T-cell (primary cell): ENCODE results near the gene SLC38A10. TPM values are rescaled to one million over a fixed set of nuclear protein-coding genes. Genes with fewer than 3 reads are reported as not detected.

Source experiments
- ATAC-seq, 4 experiments: fragments of 200-7000 bp in 3 of 4; fragments of 150-1000 bp in 1 of 4; cut with Tn5 transposase; replicated peaks in 1 of 4; 1 replicate in 3 of 4; 2 replicates in 1 of 4; pipeline ENCODE4 v1.10.0; 2021; ENCODE audit warnings: moderate library complexity in 3 of 4, mild to moderate bottlenecking in 2 of 4, moderate number of reproducible peaks in 1 of 4
- CTCF ChIA-PET, 2 donors: fragments of 300-600 bp; sonication (Branson Sonifier 250); formaldehyde crosslinking; loops; one replicate each; lab custom pipeline; 2022; ENCODE audit warnings: antibody characterized with exemption in 2 of 2; lab: Charles Lee
- POLR2A ChIA-PET, 2 donors: fragments of 300-600 bp; sonication (Branson Sonifier 250); formaldehyde crosslinking; loops; one replicate each; lab custom pipeline; 2022; ENCODE audit warnings: antibody characterized with exemption in 2 of 2; lab: Charles Lee
- DNase-seq, 35 experiments: peaks; one replicate each; pipeline versions ENCODE4 v3.0.0 to v3.0.0-alpha.2; 2013 to 2023
- H3K27ac ChIP-seq: one replicate; pipeline ENCODE4 v1.5.1; 2013; ENCODE audit warnings: low read length
- H3K27me3 ChIP-seq, 2 experiments: replicated peaks in 1 of 2; 1 replicate in 1 of 2; 2 replicates in 1 of 2; pipeline versions ENCODE4 v1.6.1 to v1.7.0; 2013; ENCODE audit warnings: low read length in 1 of 2, mixed read lengths in 1 of 2; ENCODE audit not compliant: control insufficient read depth in 2 of 2, insufficient read depth in 2 of 2; ENCODE audit errors: extremely low read depth in 1 of 2
- H3K36me3 ChIP-seq, 2 donors: 1 replicate in 1 of 2; 2 replicates in 1 of 2; pipeline versions ENCODE4 v1.6.1 to v1.7.0; 2013; ENCODE audit warnings: low read length in 1 of 2; ENCODE audit not compliant: control insufficient read depth in 2 of 2, insufficient read depth in 1 of 2; ENCODE audit errors: extremely low read depth in 1 of 2
- H3K4me1 ChIP-seq, 2 experiments: 1 replicate in 1 of 2; 2 replicates in 1 of 2; pipeline versions ENCODE4 v1.6.1 to v1.7.0; 2013; ENCODE audit warnings: low read length in 2 of 2, mixed read lengths in 1 of 2; ENCODE audit not compliant: insufficient read depth in 2 of 2, control insufficient read depth in 1 of 2; ENCODE audit errors: extremely low read depth in 1 of 2
- H3K4me3 ChIP-seq, 2 donors: 1 replicate in 1 of 2; 2 replicates in 1 of 2; pipeline versions ENCODE4 v1.5.1 to v1.7.0; 2013; ENCODE audit warnings: mild to moderate bottlenecking in 2 of 2, low read length in 1 of 2, moderate library complexity in 1 of 2; ENCODE audit not compliant: control insufficient read depth in 1 of 2; ENCODE audit errors: extremely low read depth in 1 of 2
- H3K9me3 ChIP-seq: 2 replicates; pipeline ENCODE4 v1.7.0; 2013
- H3K27ac Mint-ChIP-seq, 2 donors: one replicate each; pipeline ENCODE4 v1.8.0; 2020 to 2021; ENCODE audit warnings: mild to moderate bottlenecking in 2 of 2, mixed read lengths in 2 of 2
- H3K27me3 Mint-ChIP-seq, 2 donors: one replicate each; pipeline ENCODE4 v1.8.0; 2021 to 2022; ENCODE audit warnings: mixed read lengths in 2 of 2
- H3K36me3 Mint-ChIP-seq: one replicate; pipeline ENCODE4 v1.8.0; 2021; ENCODE audit warnings: mixed read lengths
- H3K4me1 Mint-ChIP-seq, 3 donors: one replicate each; pipeline ENCODE4 v1.8.0; 2020 to 2022; ENCODE audit warnings: mixed read lengths in 3 of 3, mild to moderate bottlenecking in 1 of 3
- H3K4me3 Mint-ChIP-seq, 3 donors: one replicate each; pipeline ENCODE4 v1.8.0; 2020 to 2022; ENCODE audit warnings: mild to moderate bottlenecking in 3 of 3, mixed read lengths in 3 of 3, moderate library complexity in 3 of 3
- H3K9me3 Mint-ChIP-seq, 3 donors: one replicate each; pipeline ENCODE4 v1.8.0; 2020 to 2022; ENCODE audit warnings: mixed read lengths in 3 of 3
- WGBS: methylation state at CpG from one replicate; pipeline ENCODE4 v1.1.5; 2013; ENCODE audit warnings: missing lambda C conversion rate; ENCODE audit not compliant: insufficient coverage; 5-methylcytosine and 5-hydroxymethylcytosine counted together
- total RNA-seq, 35 experiments: library from RNA in 6 of 35; stranded (reverse) in 6 of 35; fragments of 120-200 nt in 1 of 35; gene quantifications; one replicate each; pipeline versions ENCODE4 v1.2.1 to v1.2.4 and lab custom pipeline; 2013 to 2026

Gene SLC38A10
- total RNA-seq, 5 donors from 2014 or later (not counting 1 experiment from before 2014, with no cell fraction given), result 52.8 to 95.2 (median 82.3) TPM

DNA sequence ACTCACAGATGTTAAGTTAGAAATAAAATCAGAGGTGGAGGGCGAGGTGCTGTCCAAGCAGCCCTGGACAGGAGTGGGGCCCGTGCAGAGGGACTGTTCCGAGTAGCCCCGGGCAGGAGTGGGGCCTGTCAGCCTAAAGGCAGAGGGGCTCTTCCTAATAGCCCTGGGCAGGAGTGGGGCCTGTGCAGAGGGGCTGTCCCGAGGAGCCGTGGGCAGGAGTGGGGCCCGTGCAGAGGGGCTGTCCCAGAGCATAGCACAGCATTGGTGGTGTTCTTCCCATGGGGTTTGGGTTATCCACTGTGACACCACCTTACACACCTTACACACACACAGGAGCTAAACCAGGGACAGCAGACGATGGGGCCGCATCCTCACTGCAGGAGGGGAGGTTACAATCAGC lies 82.7 kb downstream of the SLC38A10 start:
- ChIA-PET POLR2A (no interaction called here), CTCF (no interaction called here)
- no peaks in the 10 kb centered on the region for H3K27me3 ChIP-seq
- no peak overlapping the region for H3K27ac ChIP-seq
- no peaks in the 10 kb centered on the region for H3K36me3 ChIP-seq
- Mint-ChIP-seq H3K36me3 (peaks cover 13% of the 10 kb centered on the region), H3K9me3 (no peaks in the 10 kb centered on the region), H3K4me3 (no peak overlapping the region), H3K4me1 (no peaks in the 10 kb centered on the region), H3K27me3 (no peaks in the 10 kb centered on the region), H3K27ac (no peak overlapping the region)
- H3K4me1 ChIP-seq, result no peaks in the 10 kb centered on the region
- no peaks in the 10 kb centered on the region for H3K9me3 ChIP-seq
- H3K4me3 ChIP-seq, result no peak overlapping the region
- DNase-seq (no peak), ATAC-seq (no peak)
- WGBS, result 98% methylated on average over 4 of the region's 9 CpGs

DNA sequence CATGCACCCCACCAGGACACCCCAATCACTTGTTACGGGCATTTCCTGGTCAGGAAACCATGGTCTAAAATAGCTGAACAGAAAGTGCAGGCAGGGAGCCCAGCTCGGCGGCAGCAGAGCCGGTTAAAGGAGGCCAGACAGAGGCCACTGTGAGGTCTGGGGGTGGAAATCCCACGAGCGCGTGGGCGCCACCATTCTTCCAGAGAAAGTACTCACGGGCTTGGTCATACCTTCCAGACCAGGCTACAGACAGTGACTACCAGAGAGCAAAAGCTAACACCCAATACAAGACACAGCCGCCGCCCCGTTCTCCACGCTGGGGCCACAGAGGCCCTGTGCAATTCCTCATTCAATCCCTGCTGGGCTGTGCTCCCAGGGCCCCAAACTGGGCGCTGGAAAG lies 84.2 kb downstream of the SLC38A10 start:
- DNase-seq, result no peak
- ChIA-PET CTCF (no interaction called here), POLR2A (no interaction called here)
- no peaks in the 10 kb centered on the region for H3K9me3 Mint-ChIP-seq
- no peak overlapping the region for H3K4me3 ChIP-seq
- H3K27ac ChIP-seq, result no peak overlapping the region
- no peaks in the 10 kb centered on the region for H3K27me3 ChIP-seq
- WGBS, result 72% methylated on average over 7 of the region's 14 CpGs
- no peaks in the 10 kb centered on the region for H3K4me1 Mint-ChIP-seq
- H3K27ac Mint-ChIP-seq, result no peak overlapping the region
- peaks cover 6 to 7% of the 10 kb centered on the region in 2 donors for H3K36me3 ChIP-seq
- H3K4me3 Mint-ChIP-seq, result no peak overlapping the region
- no peaks in the 10 kb centered on the region for H3K27me3 Mint-ChIP-seq
- peaks cover 5% of the 10 kb centered on the region for H3K36me3 Mint-ChIP-seq
- no peaks in the 10 kb centered on the region for H3K4me1 ChIP-seq
- H3K9me3 ChIP-seq, result no peaks in the 10 kb centered on the region
- ATAC-seq, result no peak

GRCh38 chr17:81210466-81210865 lies 84.6 kb downstream of the SLC38A10 start:
- Mint-ChIP-seq H3K36me3 (peaks cover 3% of the 10 kb centered on the region), H3K27ac (no peak overlapping the region), H3K4me1 (no peaks in the 10 kb centered on the region), H3K27me3 (no peaks in the 10 kb centered on the region), H3K4me3 (no peak overlapping the region), H3K9me3 (no peaks in the 10 kb centered on the region)
- no peak for ATAC-seq
- 71% methylated on average over 5 of the region's 10 CpGs for WGBS
- no peaks in the 10 kb centered on the region for H3K27me3 ChIP-seq
- H3K9me3 ChIP-seq, result no peaks in the 10 kb centered on the region
- H3K27ac ChIP-seq, result no peak overlapping the region
- no peaks in the 10 kb centered on the region for H3K4me1 ChIP-seq
- POLR2A ChIA-PET, result no interaction called here
- CTCF ChIA-PET, result interaction anchor here in 1 of 2 donors (0.6 kb wide), 1 partner anchor 13 kb away, joined by 3 read pairs; no protein-coding TSS in a partner anchor
- DNase-seq, result no peak
- H3K36me3 ChIP-seq, result peaks cover 6 to 7% of the 10 kb centered on the region in 2 donors
- H3K4me3 ChIP-seq, result no peak overlapping the region

- no peak for DNase-seq
- ChIA-PET POLR2A (no interaction called here), CTCF (no interaction called here)
- Mint-ChIP-seq H3K4me1 (no peaks in the 10 kb centered on the region), H3K27ac (no peak overlapping the region), H3K4me3 (no peak overlapping the region), H3K9me3 (no peaks in the 10 kb centered on the region), H3K36me3 (peaks cover 3% of the 10 kb centered on the region), H3K27me3 (no peaks in the 10 kb centered on the region)
- WGBS, result 100% methylated on average over 14 of the region's 16 CpGs
- no peaks in the 10 kb centered on the region for H3K27me3 ChIP-seq
- H3K27ac ChIP-seq, result no peak overlapping the region
- no peak overlapping the region for H3K4me3 ChIP-seq
- ATAC-seq, result no peak
- H3K4me1 ChIP-seq, result no peaks in the 10 kb centered on the region
- H3K36me3 ChIP-seq, result peaks cover 6 to 7% of the 10 kb centered on the region in 2 donors
- H3K9me3 ChIP-seq, result no peaks in the 10 kb centered on the region
These were observed 86.0 kb downstream of the SLC38A10 start for GRCh38 chr17:81209141-81209540.

DNA sequence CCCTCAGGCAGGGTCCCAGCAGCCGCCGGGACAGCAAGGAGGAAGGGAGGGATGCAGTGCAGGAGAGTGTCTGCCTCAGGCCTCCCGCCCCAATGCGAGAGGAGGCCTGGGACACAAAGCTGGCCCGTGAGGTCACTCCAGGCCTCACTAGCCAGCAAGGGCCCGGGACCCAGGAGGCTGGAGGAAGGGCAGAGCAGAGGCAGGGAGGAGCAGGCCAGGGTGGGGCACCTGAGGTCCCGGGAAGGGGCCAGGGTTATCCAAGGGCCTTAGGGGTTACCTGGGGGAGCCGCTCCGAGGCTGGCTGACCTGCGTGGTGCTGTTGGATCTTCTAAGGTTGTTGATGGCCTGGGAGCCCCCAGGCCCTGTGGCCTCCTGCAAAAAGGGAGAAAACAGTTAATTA lies 86.5 kb downstream of the SLC38A10 start:
- Mint-ChIP-seq H3K9me3 (no peaks in the 10 kb centered on the region), H3K27ac (no peak overlapping the region), H3K27me3 (no peaks in the 10 kb centered on the region), H3K4me1 (no peaks in the 10 kb centered on the region), H3K4me3 (no peak overlapping the region), H3K36me3 (peaks cover 3% of the 10 kb centered on the region)
- Histone ChIP-seq H3K27ac (no peak overlapping the region), H3K9me3 (no peaks in the 10 kb centered on the region), H3K4me3 (no peak overlapping the region), H3K4me1 (no peaks in the 10 kb centered on the region), H3K27me3 (no peaks in the 10 kb centered on the region), H3K36me3 (peaks cover 6 to 7% of the 10 kb centered on the region in 2 donors)
- ChIA-PET CTCF (no interaction called here), POLR2A (no interaction called here)
- 96% methylated on average over 10 of the region's 10 CpGs for WGBS
- DNase-seq, result no peak
- no peak for ATAC-seq

DNA sequence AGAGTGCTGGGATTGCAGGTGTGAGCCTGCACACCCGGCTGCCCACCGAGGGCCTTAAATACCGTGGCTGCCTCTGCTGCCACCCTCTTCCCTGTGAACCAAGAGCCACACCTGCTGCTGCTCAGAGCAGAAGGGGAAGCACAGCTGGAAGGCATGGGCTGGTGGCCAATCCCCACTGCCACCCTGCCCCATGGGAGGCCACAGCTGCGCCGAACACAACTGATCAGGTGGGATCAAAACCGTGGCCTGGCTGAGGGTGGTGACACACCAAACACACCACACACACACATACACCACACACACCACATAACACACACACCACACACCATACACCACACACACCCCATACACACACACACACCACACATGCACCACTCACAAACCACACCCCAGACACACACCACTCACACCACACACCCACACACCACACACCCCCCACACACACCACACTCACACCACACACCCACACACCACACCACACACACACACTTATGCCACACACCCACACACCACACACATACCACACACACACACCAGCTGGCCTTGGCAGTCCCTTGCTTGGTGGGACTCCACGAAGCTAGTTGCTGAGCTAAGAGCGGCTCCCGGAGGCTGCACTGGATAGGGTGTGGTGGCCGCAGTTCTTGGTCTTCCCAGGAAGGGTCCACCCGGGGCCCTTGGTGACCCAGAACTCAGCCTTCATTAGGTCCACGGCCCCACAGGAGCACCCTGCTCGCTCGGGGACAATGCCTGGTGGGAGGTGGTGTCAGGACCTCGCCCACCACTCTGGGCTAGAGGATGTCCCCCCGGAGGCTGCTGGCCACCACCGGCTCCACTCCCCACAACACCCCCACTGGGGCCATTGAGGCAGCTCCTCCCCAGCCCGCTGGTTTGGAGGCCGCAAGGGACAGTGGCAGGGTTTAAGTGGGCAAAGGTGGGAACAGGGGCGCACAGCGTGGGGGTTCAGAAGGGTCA lies 87.2 kb downstream of the SLC38A10 start:
- peaks cover 6 to 11% of the 10 kb centered on the region in 2 donors for H3K36me3 ChIP-seq
- no peak overlapping the region for H3K27ac Mint-ChIP-seq
- no peak for DNase-seq
- CTCF ChIA-PET, result no interaction called here
- POLR2A ChIA-PET, result no interaction called here
- no peak overlapping the region for H3K4me3 Mint-ChIP-seq
- H3K27me3 Mint-ChIP-seq, result no peaks in the 10 kb centered on the region
- ATAC-seq, result no peak
- no peak overlapping the region for H3K4me3 ChIP-seq
- no peaks in the 10 kb centered on the region for H3K4me1 Mint-ChIP-seq
- H3K36me3 Mint-ChIP-seq, result peaks cover 3% of the 10 kb centered on the region
- WGBS, result 85% methylated on average over 10 of the region's 21 CpGs
- no peak overlapping the region for H3K27ac ChIP-seq
- no peaks in the 10 kb centered on the region for H3K27me3 ChIP-seq
- H3K4me1 ChIP-seq, result no peaks in the 10 kb centered on the region
- H3K9me3 Mint-ChIP-seq, result no peaks in the 10 kb centered on the region
- H3K9me3 ChIP-seq, result no peaks in the 10 kb centered on the region
